ENCODE measurements around the gene BCL11B.

Gene BCL11B

GRCh38 chr14:99177046-99177655 lies 94.8 kb downstream of the BCL11B start:
- no peak for DNase-seq

DNA sequence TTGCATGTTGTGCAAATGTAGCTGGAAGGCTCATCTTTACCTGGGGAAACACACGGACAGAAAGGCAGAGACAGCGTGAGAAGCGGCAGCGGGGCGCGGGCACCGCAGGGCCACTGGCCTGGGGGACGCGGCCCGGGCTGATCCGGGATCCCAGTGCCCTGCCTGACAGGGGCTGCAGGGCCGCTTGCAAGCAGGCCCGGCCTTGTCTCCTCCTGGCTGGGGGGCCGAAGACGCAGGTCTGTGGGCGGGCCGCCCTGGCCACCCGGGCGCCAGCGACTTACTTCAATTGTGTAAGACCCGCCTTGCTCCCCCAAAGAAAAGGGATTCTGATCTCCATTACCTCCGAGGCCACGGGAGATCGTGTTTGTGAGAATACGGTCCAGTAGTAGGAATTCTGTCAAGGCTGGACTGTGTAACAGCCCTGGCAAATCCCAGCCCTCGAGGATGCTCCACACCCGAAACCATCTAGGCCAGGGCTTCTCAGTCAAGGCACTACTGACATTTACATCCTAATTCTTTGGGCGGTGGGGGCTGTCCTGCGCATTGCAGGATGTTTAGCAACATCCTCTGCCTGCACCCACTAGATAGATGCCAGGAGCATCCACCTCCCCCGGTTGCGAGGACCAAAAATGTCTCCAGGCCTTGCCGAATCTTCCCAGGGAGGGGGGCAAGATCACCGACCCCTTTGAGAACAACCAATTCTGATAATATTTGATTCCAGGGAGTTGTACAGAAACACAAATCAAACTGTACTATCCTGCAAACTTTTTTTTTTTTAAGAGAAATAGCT lies 95.6 kb downstream of the BCL11B start:
- DNase-seq, result no peak

GRCh38 chr14:99175331-99176155 lies 96.5 kb downstream of the BCL11B start:
- DNase-seq, result no peak

- DNase-seq, result no peak
These were observed 97.2 kb downstream of the BCL11B start for GRCh38 chr14:99174770-99175319.

DNA sequence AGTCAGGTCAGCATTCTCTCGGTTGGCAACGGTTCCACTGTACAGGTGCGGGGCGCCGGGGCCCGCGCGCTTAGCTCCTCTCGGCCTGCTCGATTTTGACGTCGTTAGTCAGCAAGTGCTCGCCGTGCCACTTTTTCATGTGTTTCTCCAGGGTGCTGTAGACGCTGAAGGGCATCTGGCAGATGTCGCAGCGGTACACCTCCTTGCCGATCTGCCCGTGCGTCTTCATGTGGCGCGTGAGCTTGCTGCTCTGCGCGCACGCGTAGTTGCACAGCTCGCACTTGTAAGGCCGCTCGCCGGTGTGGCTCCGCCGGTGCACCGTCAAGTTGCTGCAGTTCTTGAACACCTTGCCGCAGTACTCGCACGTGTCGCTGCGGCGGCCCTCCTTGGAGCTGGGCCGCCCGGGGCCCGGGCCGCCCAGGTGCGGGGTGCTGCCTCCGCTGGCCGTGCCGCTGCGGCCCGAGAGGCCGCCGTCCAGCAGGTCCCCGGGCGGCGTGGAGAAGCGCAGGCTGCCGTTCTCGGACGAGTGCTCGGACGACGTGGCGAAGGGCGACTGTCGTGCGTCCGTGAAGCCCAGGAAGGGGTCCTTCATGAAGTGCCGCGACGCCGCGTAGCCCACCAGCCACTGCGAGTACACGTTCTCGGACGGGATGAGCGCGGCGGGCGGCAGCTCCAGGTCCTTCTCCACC lies 97.8 kb downstream of the BCL11B start:
- no peak for DNase-seq

GRCh38 chr14:99173506-99173905 lies 98.5 kb downstream of the BCL11B start:
- DNase-seq, result no peak

GRCh38 chr14:99173086-99173485 lies 98.9 kb downstream of the BCL11B start:
- no peak for DNase-seq

DNA sequence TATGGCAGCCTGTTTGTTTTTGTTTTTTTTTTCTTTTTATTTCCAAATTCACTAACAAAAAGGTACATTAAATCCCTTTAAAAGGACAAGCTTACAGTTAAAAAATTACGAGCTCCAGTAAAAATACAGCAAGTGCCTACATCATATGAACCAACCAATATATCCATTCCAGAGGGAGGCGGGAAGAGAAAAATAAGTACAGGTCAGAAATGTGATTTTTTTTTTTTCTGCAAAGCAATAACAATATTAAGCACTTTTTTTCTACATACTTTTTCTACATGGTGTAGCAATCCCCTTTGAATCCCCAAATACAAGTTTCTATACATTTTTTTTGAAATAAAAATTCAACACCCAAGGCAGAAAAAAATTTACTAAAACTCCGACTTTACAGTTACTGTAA lies 100.6 kb downstream of the BCL11B start:
- DNase-seq, result no peak

- DNase-seq, result no peak
These were observed 102.1 kb downstream of the BCL11B start for GRCh38 chr14:99169776-99170356.

DNA sequence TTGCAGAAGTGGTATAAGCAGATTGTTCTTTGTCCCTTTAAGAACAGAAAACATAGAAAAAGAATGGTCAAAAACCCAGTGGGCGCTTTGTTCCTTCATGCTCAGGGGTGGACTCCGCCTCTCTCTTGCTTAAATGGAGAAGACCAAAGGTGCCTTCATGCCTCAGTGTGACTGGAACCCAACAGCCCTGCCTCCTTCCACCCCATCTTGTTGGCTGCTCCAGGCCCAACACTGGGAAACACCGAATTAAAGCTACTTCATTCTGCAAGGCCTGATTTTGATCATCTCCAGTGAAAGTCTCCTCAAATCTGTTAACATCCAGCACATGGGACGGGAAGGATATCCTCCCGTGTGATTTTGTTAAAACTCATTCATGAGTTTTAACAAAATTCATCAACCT lies 103.7 kb downstream of the BCL11B start:
- no peak for DNase-seq

GRCh38 chr14:99166506-99166905 lies 105.5 kb downstream of the BCL11B start:
- no peak for DNase-seq

DNA sequence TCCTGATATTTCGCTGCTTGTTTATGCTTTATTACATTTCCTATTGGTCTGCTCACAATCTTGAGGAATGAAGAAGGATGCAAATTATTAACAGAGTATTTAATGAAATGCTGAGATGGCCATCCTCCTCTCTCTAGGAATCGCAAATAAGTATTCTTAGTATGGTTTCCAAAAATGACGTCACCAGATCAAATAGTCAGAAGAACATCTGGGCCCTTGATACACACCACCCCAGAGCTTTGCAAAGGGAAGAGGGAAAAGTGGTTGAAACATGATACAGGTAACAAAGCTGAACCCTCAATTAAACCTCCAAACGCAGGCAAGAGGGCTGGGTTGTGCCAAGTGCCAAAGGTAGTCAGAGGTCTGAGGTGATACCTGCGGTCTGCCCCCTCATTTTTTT lies 107.3 kb downstream of the BCL11B start:
- no peak for DNase-seq

DNA sequence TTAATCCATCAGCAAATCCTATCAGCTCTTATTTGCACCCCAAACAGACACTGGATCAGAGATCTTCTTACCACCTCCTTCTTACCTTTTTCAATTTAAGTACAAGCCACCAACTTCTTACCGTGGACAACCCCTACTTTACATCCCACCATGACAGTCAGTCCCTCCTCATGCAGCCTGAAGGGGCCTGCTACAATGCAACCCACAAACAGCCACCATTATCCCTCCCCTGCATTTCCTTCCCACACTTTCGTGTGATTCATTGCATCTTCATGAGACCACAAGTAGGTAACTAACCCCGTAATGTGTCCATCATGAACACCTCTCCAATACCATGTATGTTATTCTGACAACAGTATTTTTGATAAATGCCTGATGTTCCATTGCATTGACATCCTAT lies 108.6 kb downstream of the BCL11B start:
- no peak for DNase-seq

DNA sequence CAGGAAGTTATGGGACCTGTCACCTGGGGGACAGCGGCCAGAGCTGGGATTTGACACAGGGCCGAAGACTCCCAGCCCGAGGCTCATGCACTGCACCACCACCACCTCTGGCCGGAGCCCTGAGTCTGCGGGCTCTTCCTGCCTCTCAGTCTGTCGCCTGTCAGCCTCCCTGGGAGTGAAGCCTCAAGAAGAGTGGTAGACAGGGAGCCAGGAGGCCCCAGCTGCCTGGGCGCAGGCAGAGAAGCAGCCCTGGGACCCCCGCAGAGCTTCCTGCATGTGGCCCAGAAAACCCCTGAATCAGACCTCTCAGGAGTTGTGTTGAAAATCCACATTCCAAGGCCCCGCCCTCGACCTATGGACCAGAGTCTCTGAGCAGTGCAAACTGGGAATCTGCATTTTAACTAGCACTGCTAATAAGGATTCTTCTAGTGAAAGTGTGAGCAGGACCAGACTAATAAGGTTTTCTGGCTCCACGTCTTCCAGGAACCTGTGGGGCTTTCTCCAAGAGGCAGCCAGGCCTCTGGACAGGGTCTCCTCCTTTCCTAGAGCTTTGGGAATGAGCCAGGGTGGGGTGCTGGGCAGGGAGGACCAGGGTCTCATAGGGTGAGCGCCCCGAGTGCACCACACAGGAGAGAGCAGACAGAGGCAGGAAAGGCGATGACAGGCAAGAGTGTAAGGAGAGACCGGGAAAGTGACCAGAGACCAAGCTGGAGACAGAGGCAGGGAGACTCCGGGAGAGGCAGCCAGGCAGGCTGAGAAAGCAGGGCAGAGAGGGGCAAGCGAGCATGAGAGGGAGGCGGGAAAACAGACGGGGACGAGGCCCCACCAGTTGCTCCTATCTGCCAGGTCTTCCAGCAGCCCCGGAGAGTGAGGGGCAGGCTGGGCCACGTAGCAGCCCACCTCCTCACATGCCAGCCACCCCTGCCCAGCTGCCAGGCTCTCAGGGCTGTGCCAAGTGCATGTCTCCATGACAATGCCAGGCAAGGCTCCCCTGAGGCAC lies 112.4 kb downstream of the BCL11B start:
- no peak for DNase-seq

DNA sequence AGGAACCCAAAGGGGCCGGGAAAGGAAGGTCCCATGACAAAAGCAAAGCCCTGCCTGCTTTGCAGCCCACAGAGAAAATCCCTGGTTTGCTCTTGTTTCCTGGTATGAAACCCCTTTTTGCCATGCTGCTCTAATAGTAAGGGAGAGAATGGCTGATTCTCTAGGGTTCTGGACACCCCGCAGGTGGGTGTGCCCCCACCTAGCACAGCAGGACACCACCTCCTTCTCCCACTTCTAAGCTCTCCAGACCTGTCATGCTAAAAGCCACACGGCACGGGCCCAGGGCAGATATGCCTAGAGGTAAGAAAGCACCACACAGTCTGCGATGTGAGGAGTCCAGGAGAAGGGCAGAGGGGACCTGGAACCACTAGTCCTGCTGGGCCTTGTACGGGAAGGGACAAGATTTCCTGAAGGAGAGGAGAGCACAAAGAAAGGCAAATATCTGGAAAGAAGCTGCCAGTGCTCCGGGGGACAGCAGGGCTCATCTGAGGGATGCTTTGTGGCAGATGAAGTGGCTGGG lies 113.3 kb downstream of the BCL11B start:
- no peak for DNase-seq

DNA sequence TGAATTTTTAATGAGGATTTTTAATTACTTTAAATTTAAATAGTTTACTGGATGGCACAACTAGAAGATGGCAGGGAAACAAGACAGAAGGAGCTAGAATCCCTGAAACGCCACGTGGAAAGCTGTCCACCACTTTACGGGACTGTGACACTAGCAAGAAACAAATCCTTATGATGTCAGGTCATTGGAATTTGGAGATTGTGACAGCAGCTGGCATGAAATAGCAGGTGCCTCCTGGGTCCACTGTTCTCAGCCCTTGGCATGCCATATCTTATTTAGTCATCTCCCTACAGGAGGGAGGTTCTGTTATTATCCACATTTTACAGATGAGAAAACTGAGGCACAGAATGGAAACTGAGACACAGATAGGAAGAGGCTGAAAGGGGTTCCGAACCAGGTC lies 113.8 kb downstream of the BCL11B start:
- no peak for DNase-seq

- DNase-seq, result no peak
These were observed 114.3 kb downstream of the BCL11B start for GRCh38 chr14:99157676-99158075.

DNA sequence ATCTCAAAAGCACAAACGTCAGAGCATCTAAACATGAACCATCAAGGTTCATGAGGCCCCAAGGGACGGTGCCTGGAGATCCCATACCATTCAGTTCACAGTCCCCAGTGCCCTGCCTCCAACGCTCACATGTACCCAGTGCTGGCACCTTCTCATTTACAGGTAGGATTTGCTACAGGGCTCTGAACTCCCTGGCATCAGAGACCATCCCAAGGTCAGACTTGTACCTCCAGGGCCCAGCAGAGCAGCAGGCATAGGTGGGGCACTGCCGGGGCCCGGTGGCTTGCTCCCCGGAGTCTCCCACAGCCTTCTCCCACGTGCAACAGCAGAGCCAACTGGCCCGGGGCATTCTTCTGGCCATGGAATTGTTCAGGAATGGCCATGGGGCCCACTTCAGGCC lies 114.8 kb downstream of the BCL11B start:
- no peak for DNase-seq

DNA sequence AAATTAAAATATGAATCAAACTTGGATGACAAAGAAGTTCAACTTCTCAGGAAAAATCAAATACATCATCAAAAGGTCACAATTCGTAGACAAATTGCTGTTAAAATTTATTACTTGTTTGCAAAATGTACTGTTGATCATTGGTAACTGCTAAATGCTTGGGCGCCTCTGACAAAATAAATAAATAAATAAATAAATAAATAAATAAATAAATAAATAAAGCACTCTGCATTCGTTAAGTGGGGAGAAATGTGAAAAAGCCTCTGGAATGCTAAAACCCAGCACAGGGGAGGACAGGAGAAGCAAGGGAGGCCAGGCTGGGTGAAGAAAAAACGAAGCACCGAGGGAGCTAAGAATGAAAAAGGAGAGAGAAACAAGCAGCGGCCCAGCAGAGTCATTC lies 115.2 kb downstream of the BCL11B start:
- DNase-seq, result no peak

DNA sequence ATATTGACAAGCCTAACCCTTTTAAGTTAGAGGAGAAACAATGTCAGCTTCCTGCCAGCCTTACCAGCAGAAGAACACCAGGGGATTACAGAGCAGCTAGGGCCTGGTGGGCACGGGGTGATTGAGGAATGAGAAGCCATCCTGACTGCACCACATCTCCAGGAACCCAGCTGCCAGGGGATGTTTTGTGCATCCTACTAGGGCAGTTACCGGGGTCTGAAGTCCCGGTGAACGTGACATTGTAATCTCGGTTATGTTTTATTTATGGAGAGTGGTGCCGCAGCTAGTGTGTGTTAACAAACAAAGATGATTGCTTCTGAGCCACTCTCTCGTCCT lies 115.9 kb downstream of the BCL11B start:
- DNase-seq, result no peak
